GM23248 (cell line): ENCODE data around the gene MEGF6. TPM values are rescaled to one million over a fixed set of nuclear protein-coding genes. Genes with fewer than 3 reads are reported as not detected.

ENCODE experiments used
- DNase-seq: peaks from one replicate; pipeline ENCODE4 v3.0.0-alpha.2; 2015
- H2AFZ ChIP-seq: fragments of 200-600 bp; sonication (generic); 2 replicates; pipeline ENCODE4 v1.6.1; 2016; ENCODE audit warnings: antibody characterized with exemption
- H3F3A ChIP-seq: fragments of 200-600 bp; sonication (generic); 2 replicates; pipeline ENCODE4 v1.6.1; 2016; ENCODE audit warnings: mild to moderate bottlenecking, antibody characterized with exemption, mixed run types; ENCODE audit not compliant: insufficient read depth
- H3K27ac ChIP-seq: fragments of 200-600 bp; sonication (generic); 2 replicates; pipeline ENCODE4 v1.5.1; 2016; ENCODE audit warnings: mild to moderate bottlenecking
- H3K27me3 ChIP-seq: fragments of 200-600 bp; sonication (generic); replicated peaks from 2 replicates; pipeline ENCODE4 v1.6.1; 2016; ENCODE audit warnings: mild to moderate bottlenecking; ENCODE audit not compliant: insufficient read depth
- H3K36me3 ChIP-seq: fragments of 200-600 bp; sonication (generic); 2 replicates; pipeline ENCODE4 v1.6.1; 2016; ENCODE audit warnings: low read depth, mild to moderate bottlenecking
- H3K4me1 ChIP-seq: fragments of 200-600 bp; sonication (generic); 2 replicates; pipeline ENCODE4 v1.6.1; 2016; ENCODE audit warnings: mild to moderate bottlenecking; ENCODE audit not compliant: insufficient read depth
- H3K4me2 ChIP-seq: fragments of 200-600 bp; sonication (generic); one replicate; pipeline ENCODE4 v1.6.1; 2016; ENCODE audit warnings: mild to moderate bottlenecking; ENCODE audit not compliant: unreplicated experiment
- H3K4me3 ChIP-seq: fragments of 200-600 bp; sonication (generic); 2 replicates; pipeline ENCODE4 v1.5.1; 2016; ENCODE audit warnings: mild to moderate bottlenecking
- H3K79me2 ChIP-seq: fragments of 200-600 bp; sonication (generic); 2 replicates; pipeline ENCODE4 v1.6.1; 2016; ENCODE audit warnings: mild to moderate bottlenecking; ENCODE audit not compliant: insufficient read depth
- H3K9ac ChIP-seq: fragments of 200-600 bp; sonication (generic); 2 replicates; pipeline ENCODE4 v1.6.1; 2016; ENCODE audit warnings: mild to moderate bottlenecking
- H3K9me2 ChIP-seq: fragments of 200-600 bp; sonication (generic); 2 replicates; pipeline ENCODE4 v1.6.1; 2016; ENCODE audit warnings: mixed run types, mild to moderate bottlenecking, moderate library complexity; ENCODE audit not compliant: insufficient read depth
- H3K9me3 ChIP-seq: fragments of 200-600 bp; sonication (generic); one replicate; pipeline ENCODE4 v1.6.1; 2017; ENCODE audit warnings: low read depth
- H4K20me1 ChIP-seq: fragments of 200-600 bp; sonication (generic); 2 replicates; pipeline ENCODE4 v1.6.0; 2016; ENCODE audit not compliant: insufficient read depth
- EZH2 ChIP-seq: fragments of 200-600 bp; sonication (generic); IDR thresholded peaks from 2 replicates; pipeline ENCODE4 v1.6.1; 2018; ENCODE audit warnings: antibody characterized with exemption, mild to moderate bottlenecking; ENCODE audit not compliant: insufficient read depth, poor library complexity, severe bottlenecking
- EZH2phosphoT487 ChIP-seq: fragments of 200-600 bp; sonication (generic); IDR thresholded peaks from 2 replicates; pipeline ENCODE4 v1.6.1; 2018; ENCODE audit warnings: antibody characterized with exemption, moderate library complexity, mild to moderate bottlenecking, low read depth; ENCODE audit not compliant: insufficient read depth
- WGBS, 2 experiments: methylation state at CpG; one replicate each; pipeline ENCODE4 v1.1.6; 2015 to 2017; ENCODE audit warnings: low lambda C conversion rate in 2 of 2, low coverage in 1 of 2; ENCODE audit errors: missing lambda C conversion rate in 2 of 2; 5-methylcytosine and 5-hydroxymethylcytosine counted together
- in situ Hi-C: fragments of 300-500 bp; cut with MboI; formaldehyde crosslinking; loops from 2 replicates; pipeline ENCODE4 v1.15.0; 2020
- polyA plus RNA-seq: library from polyadenylated mRNA; unstranded; fragments of >200 nt; fragmentation: Nextera tagmentation; extraction: Ambion mirVana; gene quantifications from 2 replicates; pipeline ENCODE4 v1.2.1, GENCODE V29; 2016
- total RNA-seq: library from RNA; depleted of rRNA; stranded (reverse); fragments of >200 nt; shearing (Covaris generic); gene quantifications from 2 replicates; pipeline ENCODE4 v1.2.3, GENCODE V29; 2014

The MEGF6 gene
- total and polyA plus RNA-seq, 2 experiments from 2014 or later = 37.9 to 108 TPM

- Histone ChIP-seq H3K4me3 (no peak overlapping the region), H3K27ac (no peak overlapping the region), H3K27me3 (no peaks in the 10 kb centered on the region), H3K79me2 (no peaks in the 10 kb centered on the region), H3F3A (no peaks in the 10 kb centered on the region), H2AFZ (no peak overlapping the region), H3K4me2 (no peak overlapping the region), H3K9ac (no peak overlapping the region), H3K9me2 (no peaks in the 10 kb centered on the region), H3K4me1 (no peaks in the 10 kb centered on the region), H3K9me3 (no peaks in the 10 kb centered on the region), H3K36me3 (no peaks in the 10 kb centered on the region), H4K20me1 (no peaks in the 10 kb centered on the region)
- in situ Hi-C loops = no loop called here
- WGBS, 2 experiments = 77 to 80% methylated on average over 24 of the region's 26 CpGs
- no peak for DNase-seq
- TF ChIP-seq EZH2 = no peak
- no peak for TF ChIP-seq EZH2phosphoT487
Observed at GRCh38 chr1:3498246-3498930, 112.9 kb downstream of the MEGF6 start.

GRCh38 chr1:3497521-3497920 lies 113.8 kb downstream of the MEGF6 start:
- no peaks in the 10 kb centered on the region for H3K4me1 ChIP-seq
- H3K9ac ChIP-seq = no peak overlapping the region
- H3K9me2 ChIP-seq = no peaks in the 10 kb centered on the region
- no peaks in the 10 kb centered on the region for H3K27me3 ChIP-seq
- no peak overlapping the region for H3K27ac ChIP-seq
- H3K4me3 ChIP-seq = no peak overlapping the region
- TF ChIP-seq EZH2 (no peak), EZH2phosphoT487 (no peak)
- WGBS, 2 experiments = 81 to 84% methylated on average over 17 to 19 of the region's 19 CpGs
- in situ Hi-C loops = no loop called here
- H3K4me2 ChIP-seq = no peak overlapping the region
- no peaks in the 10 kb centered on the region for H3K36me3 ChIP-seq
- no peaks in the 10 kb centered on the region for H3K9me3 ChIP-seq
- H2AFZ ChIP-seq = no peak overlapping the region
- no peaks in the 10 kb centered on the region for H3F3A ChIP-seq
- no peaks in the 10 kb centered on the region for H3K79me2 ChIP-seq
- no peak for DNase-seq
- no peaks in the 10 kb centered on the region for H4K20me1 ChIP-seq

- DNase-seq = no peak
- Histone ChIP-seq H3K9me3 (no peaks in the 10 kb centered on the region), H3F3A (no peaks in the 10 kb centered on the region), H2AFZ (no peak overlapping the region), H3K27me3 (no peaks in the 10 kb centered on the region), H3K4me2 (no peak overlapping the region), H3K79me2 (no peaks in the 10 kb centered on the region), H4K20me1 (no peaks in the 10 kb centered on the region), H3K4me3 (no peak overlapping the region), H3K9me2 (no peaks in the 10 kb centered on the region), H3K36me3 (no peaks in the 10 kb centered on the region), H3K9ac (no peak overlapping the region), H3K27ac (no peak overlapping the region), H3K4me1 (no peaks in the 10 kb centered on the region)
- TF ChIP-seq EZH2 = no peak
- TF ChIP-seq EZH2phosphoT487 = no peak
- in situ Hi-C loops = no loop called here
- 83 to 87% methylated on average over 19 to 20 of the region's 20 CpGs for WGBS, 2 experiments
Observed at GRCh38 chr1:3496916-3497315, 114.4 kb downstream of the MEGF6 start.

GRCh38 chr1:3495776-3496745 lies 115.2 kb downstream of the MEGF6 start:
- Histone ChIP-seq H3K4me2 (no peak overlapping the region), H3F3A (no peaks in the 10 kb centered on the region), H3K4me1 (no peaks in the 10 kb centered on the region), H3K27ac (no peak overlapping the region), H3K27me3 (no peaks in the 10 kb centered on the region), H3K36me3 (no peaks in the 10 kb centered on the region), H3K79me2 (no peaks in the 10 kb centered on the region), H3K9me2 (no peaks in the 10 kb centered on the region), H4K20me1 (no peaks in the 10 kb centered on the region), H3K9ac (no peak overlapping the region), H2AFZ (no peak overlapping the region), H3K9me3 (no peaks in the 10 kb centered on the region), H3K4me3 (no peak overlapping the region)
- peak; percentile 47 for DNase-seq
- 75% methylated on average over 26 to 33 of the region's 36 CpGs for WGBS, 2 experiments
- in situ Hi-C loops = no loop called here
- TF ChIP-seq EZH2 = no peak
- TF ChIP-seq EZH2phosphoT487 = no peak
